Endodermal cell (in vitro differentiated cells): Measurements from ENCODE around the gene SMPD2. TPM values are rescaled to one million over a fixed set of nuclear protein-coding genes. Genes with fewer than 3 reads are reported as not detected.

Experiments
- DNase-seq: peaks from one replicate; pipeline ENCODE4 v3.0.0-alpha.2; 2017
- H3K27ac ChIP-seq: 2 replicates; pipeline ENCODE4 v1.5.1; 2013; ENCODE audit warnings: mild to moderate bottlenecking, low read depth, low read length, moderate library complexity
- H3K27me3 ChIP-seq: 2 replicates; pipeline ENCODE4 v1.6.1; 2013; ENCODE audit warnings: mild to moderate bottlenecking, low read length, moderate library complexity; ENCODE audit not compliant: insufficient read depth, control insufficient read depth, poor library complexity, severe bottlenecking
- H3K36me3 ChIP-seq: 2 replicates; pipeline ENCODE4 v1.7.0; 2013; ENCODE audit warnings: mild to moderate bottlenecking, low read length, moderate library complexity; ENCODE audit not compliant: control insufficient read depth, insufficient read depth
- H3K4me1 ChIP-seq: one replicate; pipeline ENCODE4 v1.7.0; 2013; ENCODE audit warnings: low read length; ENCODE audit not compliant: control insufficient read depth, insufficient read depth
- H3K4me3 ChIP-seq: 2 replicates; pipeline ENCODE4 v1.5.1; 2013; ENCODE audit warnings: mild to moderate bottlenecking, low read length, moderate library complexity
- H3K9ac ChIP-seq: 2 replicates; pipeline ENCODE4 v1.6.1; 2013; ENCODE audit warnings: mild to moderate bottlenecking, low read length, moderate library complexity; ENCODE audit not compliant: poor library complexity, severe bottlenecking; ENCODE audit errors: extremely low read depth
- H3K9me3 ChIP-seq: 2 replicates; pipeline ENCODE4 v1.6.1; 2013; ENCODE audit warnings: mild to moderate bottlenecking, low read length, moderate library complexity; ENCODE audit not compliant: control insufficient read depth
- H3K27ac Mint-ChIP-seq: 2 replicates; pipeline ENCODE4 v1.8.0; 2020; ENCODE audit warnings: mixed read lengths
- H3K27me3 Mint-ChIP-seq: 2 replicates; pipeline ENCODE4 v1.8.0; 2021; ENCODE audit warnings: mild to moderate bottlenecking, mixed read lengths; ENCODE audit not compliant: insufficient read depth
- H3K36me3 Mint-ChIP-seq: 2 replicates; pipeline ENCODE4 v1.8.0; 2020; ENCODE audit warnings: low read depth, mixed read lengths
- H3K4me1 Mint-ChIP-seq: 2 replicates; pipeline ENCODE4 v1.8.0; 2020; ENCODE audit warnings: mixed read lengths
- H3K4me3 Mint-ChIP-seq: 2 replicates; pipeline ENCODE4 v1.8.0; 2020; ENCODE audit warnings: mild to moderate bottlenecking, moderate library complexity, mixed read lengths
- H3K9me3 Mint-ChIP-seq: 2 replicates; pipeline ENCODE4 v1.8.0; 2020; ENCODE audit warnings: mild to moderate bottlenecking, mixed read lengths
- CTCF ChIP-seq: fragments of 200-600 bp; sonication (generic); conservative IDR thresholded peaks from 2 replicates; pipeline ENCODE4 v1.5.0; 2021; ENCODE audit warnings: antibody characterized with exemption, mild to moderate bottlenecking
- WGBS, 2 experiments: methylation state at CpG; one replicate each; pipeline versions ENCODE4 v1.1.5 to v1.1.7; 2013; ENCODE audit warnings: missing lambda C conversion rate in 2 of 2, mixed read lengths in 1 of 2; ENCODE audit not compliant: insufficient coverage in 1 of 2, insufficient read length in 1 of 2; 5-methylcytosine and 5-hydroxymethylcytosine counted together
- total RNA-seq, 2 donors: library from RNA; stranded (reverse); fragmentation: NEBNext Ultra II Directional in 1 of 2; extraction: Animal tissue kit (Norgen Biotek cat#: 25700) in 1 of 2; gene quantifications; 2 replicates in 1 of 2; 3 replicates in 1 of 2; pipeline ENCODE4 v1.2.1, GENCODE V29; 2021

Gene SMPD2
- total RNA-seq, 2 donors from 2014 or later = 11.1 to 12.0 TPM

DNA sequence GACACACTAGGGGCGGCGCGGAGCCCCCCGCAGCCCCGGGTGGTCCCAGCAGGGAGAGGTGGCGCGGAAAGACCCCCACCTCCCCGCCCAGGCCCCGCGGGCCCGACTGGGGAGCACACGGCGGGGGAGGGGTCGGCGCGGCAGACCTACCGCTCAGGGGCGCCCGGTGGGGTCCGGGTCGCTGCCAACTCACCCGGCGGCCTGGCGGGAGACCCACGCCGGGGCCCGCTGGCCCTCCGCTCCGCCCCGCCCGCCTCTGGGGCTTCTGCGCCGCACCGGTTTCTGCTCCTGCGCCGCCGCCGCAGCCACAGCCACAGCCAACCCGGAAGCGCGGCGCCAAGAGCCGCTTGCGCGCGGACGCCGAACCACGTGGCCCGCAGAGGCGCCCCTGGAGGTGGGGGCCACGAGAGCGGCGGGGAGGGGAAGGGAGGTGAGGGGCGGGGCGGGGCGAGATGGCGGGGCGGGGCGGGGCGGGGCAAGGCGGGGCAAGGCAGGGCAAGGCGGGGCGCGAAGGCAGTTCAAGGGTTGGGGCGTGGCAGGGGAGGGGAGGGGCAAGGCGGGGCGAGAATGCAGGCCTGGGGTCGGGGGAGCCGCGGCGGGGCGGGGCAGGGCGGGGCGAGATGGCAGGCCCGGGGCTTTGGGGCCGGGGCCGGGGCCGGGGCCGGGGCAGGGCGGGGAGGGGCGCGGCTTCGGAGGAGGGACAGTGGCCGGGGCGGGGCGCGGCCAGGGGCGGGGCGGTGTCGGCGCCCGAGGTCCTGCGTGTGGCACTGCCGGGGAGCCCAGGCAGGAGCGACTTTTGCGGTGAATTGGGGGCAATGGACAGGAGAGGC lies 42.6 kb downstream of the SMPD2 start, which contains the start of gene ZBTB24:
TSS of gene ZBTB24 (minus strand) at position 315 of the 830 bp plus-strand sequence. CDS start 1,193 bp downstream, outside the sequence.
- peak within 1 kb of the TSS; percentile 63 for H3K9ac ChIP-seq
- Mint-ChIP-seq H3K36me3 (peaks cover 24% of the 10 kb centered on the region), H3K4me1 (peaks cover 25% of the 10 kb centered on the region), H3K27me3 (peaks cover 14% of the 10 kb centered on the region), H3K4me3 (peak within 1 kb of the TSS; percentile 80), H3K9me3 (no peaks in the 10 kb centered on the region), H3K27ac (peak within 1 kb of the TSS; percentile 90)
- peak; percentile 99 for DNase-seq
- H3K4me1 ChIP-seq = no peaks in the 10 kb centered on the region
- peak within 1 kb of the TSS; percentile 93 for H3K4me3 ChIP-seq
- no peak within 1 kb of the TSS for H3K27ac ChIP-seq
- H3K36me3 ChIP-seq = peaks cover 28% of the 10 kb centered on the region
- TF ChIP-seq CTCF = no peak
- H3K9me3 ChIP-seq = peaks cover 12% of the 10 kb centered on the region
- WGBS, 2 experiments = 0% methylated on average over 5 to 84 of the region's 97 CpGs
- H3K27me3 ChIP-seq = peaks cover 17% of the 10 kb centered on the region

GRCh38 chr6:109483735-109484057 lies 43.2 kb downstream of the SMPD2 start:
- Histone ChIP-seq H3K4me1 (no peaks in the 10 kb centered on the region), H3K27me3 (peaks cover 17% of the 10 kb centered on the region), H3K9me3 (peaks cover 6% of the 10 kb centered on the region), H3K9ac (no peak overlapping the region), H3K27ac (no peak overlapping the region), H3K4me3 (peak overlapping the region; percentile 76), H3K36me3 (peaks cover 24% of the 10 kb centered on the region)
- Mint-ChIP-seq H3K9me3 (no peaks in the 10 kb centered on the region), H3K4me3 (peak overlapping the region; percentile 80), H3K36me3 (peaks cover 21% of the 10 kb centered on the region), H3K27ac (no peak overlapping the region), H3K27me3 (peaks cover 14% of the 10 kb centered on the region), H3K4me1 (peaks cover 20% of the 10 kb centered on the region)
- DNase-seq = no peak
- no peak for TF ChIP-seq CTCF
- WGBS, 2 experiments = 17 to 30% methylated on average over 4 to 6 of the region's 6 CpGs

DNA sequence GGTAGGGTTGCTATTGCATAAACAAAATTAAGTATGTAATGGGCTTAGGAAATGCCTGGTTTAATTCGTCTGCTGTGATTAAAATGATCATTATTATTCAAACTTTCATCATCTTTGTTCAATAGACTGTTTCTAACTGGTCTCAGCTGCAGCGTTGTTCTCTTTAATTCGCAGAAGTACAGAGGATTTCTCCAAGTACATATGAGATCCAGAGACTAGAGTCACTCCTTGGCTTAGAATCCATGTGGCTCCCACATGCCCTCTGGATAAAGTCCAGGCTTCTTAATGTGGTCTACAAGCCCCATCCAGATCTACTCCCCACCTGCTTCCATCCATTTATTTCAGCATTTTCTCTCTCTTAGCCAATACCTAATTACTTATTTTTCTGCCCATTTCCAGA lies 43.6 kb downstream of the SMPD2 start:
- DNase-seq = no peak
- Mint-ChIP-seq H3K27me3 (peaks cover 14% of the 10 kb centered on the region), H3K27ac (no peak overlapping the region), H3K4me3 (peak overlapping the region; percentile 80), H3K4me1 (peaks cover 16% of the 10 kb centered on the region), H3K36me3 (peaks cover 21% of the 10 kb centered on the region), H3K9me3 (no peaks in the 10 kb centered on the region)
- WGBS, 2 experiments = 85 to 92% methylated on average over 3 of the region's 3 CpGs
- H3K27me3 ChIP-seq = peaks cover 17% of the 10 kb centered on the region
- peaks cover 2% of the 10 kb centered on the region for H3K9me3 ChIP-seq
- no peak for TF ChIP-seq CTCF
- H3K4me1 ChIP-seq = no peaks in the 10 kb centered on the region
- no peak overlapping the region for H3K27ac ChIP-seq
- peak overlapping the region; percentile 76 for H3K4me3 ChIP-seq
- H3K36me3 ChIP-seq = peaks cover 20% of the 10 kb centered on the region
- no peak overlapping the region for H3K9ac ChIP-seq
